Esophagus muscularis mucosa (tissue), 4 donors: ENCODE results near the gene OXCT1.

ENCODE experiments used
- CTCF ChIP-seq, 3 experiments: fragments of 200-600 bp in 2 of 3; fragments of 450-650 bp in 1 of 3; sonication (generic) in 2 of 3; IDR thresholded peaks; one replicate each; pipeline ENCODE4 v1.5.1; 2017 to 2019; ENCODE audit warnings: antibody characterized with exemption in 3 of 3, mild to moderate bottlenecking in 2 of 3, moderate library complexity in 1 of 3
- EP300 ChIP-seq: sonication (generic); formaldehyde crosslinking; IDR thresholded peaks from one replicate; pipeline ENCODE4 v1.6.1; 2017; ENCODE audit warnings: antibody characterized with exemption
- POLR2A ChIP-seq: fragments of 450-650 bp; IDR thresholded peaks from one replicate; pipeline ENCODE4 v1.6.1; 2017; ENCODE audit warnings: antibody characterized with exemption, moderate library complexity, mild to moderate bottlenecking, low read depth
- POLR2AphosphoS5 ChIP-seq, 2 donors: sonication (generic); formaldehyde crosslinking; IDR thresholded peaks; one replicate each; pipeline ENCODE4 v1.6.1; 2017; ENCODE audit warnings: antibody characterized with exemption in 2 of 2

GRCh38 chr5:41728281-41728680 lies 141.9 kb downstream of the OXCT1 start:
- TF ChIP-seq CTCF (IDR thresholded peaks at IDR 0.05) (no peak), POLR2A (no peak), POLR2AphosphoS5 (IDR thresholded peaks at IDR 0.05) (no peak), EP300 (no peak)
